ENCODE measurements around the gene ABCC1. TPM values are rescaled to one million over a fixed set of nuclear protein-coding genes. Genes with fewer than 3 reads are reported as not detected.
"Not testable (repeated sequence)": the region's sequence is repeated elsewhere in the genome, so short reads cannot be mapped to it uniquely, and the experiment has no call there.

ABCC1 gene
- total and polyA plus RNA-seq, 3 experiments from 2014 or later: 9.9 to 64.8 (median 64.6) TPM

- not testable (repeated sequence) for H3K9me3 Mint-ChIP-seq; H3K27me3 ChIP-seq (ENCODE audit: insufficient read depth, low read length, poor library complexity, severe bottlenecking); H3K27ac Mint-ChIP-seq
These were observed 198.7 kb downstream of the ABCC1 start for GRCh38 chr16:16148000-16148599.

GRCh38 chr16:16148755-16149154 is 199.3 kb downstream of the ABCC1 start:
- H3K4me3 Mint-ChIP-seq: no peak overlapping the region
- ChIA-PET POLR2A (no interaction called here), CTCF (no interaction called here)
- Histone ChIP-seq H3K4me3 (ENCODE audit: low read length) (no peak overlapping the region), H3K27ac (ENCODE audit: low read depth, low read length) (no peak overlapping the region), H3K9me3 (ENCODE audit: low read length) (no peaks in the 10 kb centered on the region), H3K4me1 (ENCODE audit: insufficient read depth, low read length) (no peaks in the 10 kb centered on the region), H3K36me3 (ENCODE audit: insufficient read depth, low read length) (no peaks in the 10 kb centered on the region), H3K27me3 (ENCODE audit: insufficient read depth, low read length, poor library complexity, severe bottlenecking) (no peaks in the 10 kb centered on the region)
- no peak overlapping the region for H3K27ac Mint-ChIP-seq
- no peak for DNase-seq
- H3K4me1 Mint-ChIP-seq: no peaks in the 10 kb centered on the region
- H3K36me3 Mint-ChIP-seq: peaks cover 0 to 25% (median 0%) of the 10 kb centered on the region in 3 donors
- no peaks in the 10 kb centered on the region for H3K27me3 Mint-ChIP-seq
- no peaks in the 10 kb centered on the region for H3K9me3 Mint-ChIP-seq

More at GRCh38 chr16:16148000-16148599, 198.7 kb downstream of the ABCC1 start:
- H3K4me1 ChIP-seq (ENCODE audit: insufficient read depth, low read length); H3K9me3 ChIP-seq (ENCODE audit: low read length); H3K4me1 Mint-ChIP-seq; POLR2A ChIA-PET; DNase-seq; H3K27ac ChIP-seq (ENCODE audit: low read depth, low read length); H3K4me3 Mint-ChIP-seq; H3K4me3 ChIP-seq (ENCODE audit: low read length); H3K27me3 Mint-ChIP-seq; H3K36me3 ChIP-seq (ENCODE audit: insufficient read depth, low read length); CTCF ChIA-PET: not testable (repeated sequence)
- H3K36me3 Mint-ChIP-seq: peaks cover 0 to 29% (median 1%) of the 10 kb centered on the region in 3 donors

GRCh38 chr16:16149710-16150116 is 200.3 kb downstream of the ABCC1 start:
- Mint-ChIP-seq H3K27ac (no peak overlapping the region), H3K4me1 (no peaks in the 10 kb centered on the region), H3K27me3 (no peaks in the 10 kb centered on the region), H3K36me3 (peaks cover 0 to 16% (median 0%) of the 10 kb centered on the region in 3 donors), H3K4me3 (no peak overlapping the region), H3K9me3 (no peaks in the 10 kb centered on the region)
- Histone ChIP-seq H3K27me3 (ENCODE audit: insufficient read depth, low read length, poor library complexity, severe bottlenecking) (no peaks in the 10 kb centered on the region), H3K36me3 (ENCODE audit: insufficient read depth, low read length) (no peaks in the 10 kb centered on the region), H3K9me3 (ENCODE audit: low read length) (no peaks in the 10 kb centered on the region), H3K27ac (ENCODE audit: low read depth, low read length) (no peak overlapping the region), H3K4me3 (ENCODE audit: low read length) (no peak overlapping the region), H3K4me1 (ENCODE audit: insufficient read depth, low read length) (no peaks in the 10 kb centered on the region)
- ChIA-PET CTCF (no interaction called here), POLR2A (no interaction called here)
- no peak for DNase-seq

GRCh38 chr16:16150117-16150877 is 200.9 kb downstream of the ABCC1 start:
- ChIA-PET CTCF (no interaction called here), POLR2A (no interaction called here)
- Histone ChIP-seq H3K27me3 (ENCODE audit: insufficient read depth, low read length, poor library complexity, severe bottlenecking) (no peaks in the 10 kb centered on the region), H3K36me3 (ENCODE audit: insufficient read depth, low read length) (no peaks in the 10 kb centered on the region), H3K9me3 (ENCODE audit: low read length) (no peaks in the 10 kb centered on the region), H3K27ac (ENCODE audit: low read depth, low read length) (no peak overlapping the region), H3K4me3 (ENCODE audit: low read length) (no peak overlapping the region), H3K4me1 (ENCODE audit: insufficient read depth, low read length) (no peaks in the 10 kb centered on the region)
- H3K27me3 Mint-ChIP-seq: peaks cover 0 to 4% of the 10 kb centered on the region in 2 donors
- no peak overlapping the region for H3K4me3 Mint-ChIP-seq
- no peak for DNase-seq
- peaks cover 0 to 11% (median 0%) of the 10 kb centered on the region in 3 donors for H3K36me3 Mint-ChIP-seq
- peak overlapping the region in 1 of 8 donors; percentile 64 for H3K27ac Mint-ChIP-seq
- H3K9me3 Mint-ChIP-seq: no peaks in the 10 kb centered on the region
- H3K4me1 Mint-ChIP-seq: no peaks in the 10 kb centered on the region

GRCh38 chr16:16150878-16151152 is 201.4 kb downstream of the ABCC1 start:
- H3K4me3 Mint-ChIP-seq: no peak overlapping the region
- ChIA-PET CTCF (no interaction called here), POLR2A (no interaction called here)

GRCh38 chr16:16151315-16151714 is 201.9 kb downstream of the ABCC1 start:
- no peak overlapping the region for H3K27ac ChIP-seq (ENCODE audit: low read depth, low read length)
- no peak overlapping the region for H3K27ac Mint-ChIP-seq
- DNase-seq: no peak
- no peaks in the 10 kb centered on the region for H3K9me3 Mint-ChIP-seq
- ChIA-PET POLR2A (no interaction called here), CTCF (no interaction called here)
- peaks cover 0 to 4% (median 0%) of the 10 kb centered on the region in 3 donors for H3K36me3 Mint-ChIP-seq
- H3K4me3 Mint-ChIP-seq: no peak overlapping the region
- peaks cover 0 to 7% of the 10 kb centered on the region in 2 donors for H3K27me3 Mint-ChIP-seq
- no peaks in the 10 kb centered on the region for H3K9me3 ChIP-seq (ENCODE audit: low read length)
- H3K4me1 Mint-ChIP-seq: no peaks in the 10 kb centered on the region
- no peak overlapping the region for H3K4me3 ChIP-seq (ENCODE audit: low read length)
- no peaks in the 10 kb centered on the region for H3K27me3 ChIP-seq (ENCODE audit: insufficient read depth, low read length, poor library complexity, severe bottlenecking)
- H3K36me3 ChIP-seq (ENCODE audit: insufficient read depth, low read length): no peaks in the 10 kb centered on the region
- no peaks in the 10 kb centered on the region for H3K4me1 ChIP-seq (ENCODE audit: insufficient read depth, low read length)

More at GRCh38 chr16:16150878-16151152, 201.4 kb downstream of the ABCC1 start:
- no peaks in the 10 kb centered on the region for H3K4me1 ChIP-seq (ENCODE audit: insufficient read depth, low read length)
- H3K4me3 ChIP-seq (ENCODE audit: low read length): no peak overlapping the region
- H3K27ac ChIP-seq (ENCODE audit: low read depth, low read length): no peak overlapping the region
- Mint-ChIP-seq H3K27ac (no peak overlapping the region), H3K9me3 (no peaks in the 10 kb centered on the region), H3K27me3 (peaks cover 0 to 4% of the 10 kb centered on the region in 2 donors), H3K36me3 (peaks cover 0 to 6% (median 0%) of the 10 kb centered on the region in 3 donors), H3K4me1 (no peaks in the 10 kb centered on the region)
- no peaks in the 10 kb centered on the region for H3K9me3 ChIP-seq (ENCODE audit: low read length)
- no peaks in the 10 kb centered on the region for H3K27me3 ChIP-seq (ENCODE audit: insufficient read depth, low read length, poor library complexity, severe bottlenecking)
- H3K36me3 ChIP-seq (ENCODE audit: insufficient read depth, low read length): no peaks in the 10 kb centered on the region
- DNase-seq: no peak

- H3K9me3 Mint-ChIP-seq; H3K27ac ChIP-seq (ENCODE audit: low read depth, low read length); H3K27ac Mint-ChIP-seq; H3K4me3 ChIP-seq (ENCODE audit: low read length); CTCF ChIA-PET; H3K36me3 Mint-ChIP-seq; H3K36me3 ChIP-seq (ENCODE audit: insufficient read depth, low read length); POLR2A ChIA-PET; H3K4me1 Mint-ChIP-seq; H3K9me3 ChIP-seq (ENCODE audit: low read length); DNase-seq; H3K4me1 ChIP-seq (ENCODE audit: insufficient read depth, low read length); H3K27me3 ChIP-seq (ENCODE audit: insufficient read depth, low read length, poor library complexity, severe bottlenecking); H3K4me3 Mint-ChIP-seq: not testable (repeated sequence)
- H3K27me3 Mint-ChIP-seq: peaks cover 0 to 15% of the 10 kb centered on the region in 2 donors
These were observed 203.6 kb downstream of the ABCC1 start for GRCh38 chr16:16153000-16153399.

- no peaks in the 10 kb centered on the region for H3K36me3 ChIP-seq (ENCODE audit: insufficient read depth, low read length)
- H3K27me3 Mint-ChIP-seq: peaks cover 0 to 15% of the 10 kb centered on the region in 2 donors
- CTCF ChIA-PET: interaction anchor here (0.6 kb wide), 1 partner anchor 396 kb away, joined by 4 read pairs; no protein-coding TSS in a partner anchor
- H3K27ac Mint-ChIP-seq: no peak overlapping the region
- POLR2A ChIA-PET: no interaction called here
- no peak overlapping the region for H3K4me3 Mint-ChIP-seq
- H3K9me3 ChIP-seq (ENCODE audit: low read length): peaks cover 6% of the 10 kb centered on the region
- H3K27ac ChIP-seq (ENCODE audit: low read depth, low read length): no peak overlapping the region
- no peaks in the 10 kb centered on the region for H3K4me1 ChIP-seq (ENCODE audit: insufficient read depth, low read length)
- no peaks in the 10 kb centered on the region for H3K27me3 ChIP-seq (ENCODE audit: insufficient read depth, low read length, poor library complexity, severe bottlenecking)
- peaks cover 4 to 16% (median 12%) of the 10 kb centered on the region in 5 donors for H3K9me3 Mint-ChIP-seq
- H3K4me3 ChIP-seq (ENCODE audit: low read length): no peak overlapping the region
- no peaks in the 10 kb centered on the region for H3K36me3 Mint-ChIP-seq
- no peak for DNase-seq
- H3K4me1 Mint-ChIP-seq: no peaks in the 10 kb centered on the region
These were observed 205.0 kb downstream of the ABCC1 start for GRCh38 chr16:16154281-16154951.

All from CD8-positive, alpha-beta memory T cell (primary cell).